ENCODE results near the gene NUDT9.
"Not testable (repeated sequence)": the region's sequence is repeated elsewhere in the genome, so short reads cannot be mapped to it uniquely, and the experiment has no call there.

The NUDT9 gene

GRCh38 chr4:87409420-87409939, 12.9 kb upstream of the NUDT9 start:
- no peak for DNase-seq (ENCODE audit: low spot score)

- no peak for DNase-seq (ENCODE audit: low spot score)
Observed at GRCh38 chr4:87410157-87410556, 12.2 kb upstream of the NUDT9 start.

GRCh38 chr4:87410679-87411078, 11.7 kb upstream of the NUDT9 start:
- DNase-seq (ENCODE audit: low spot score) = no peak

- no peak for DNase-seq (ENCODE audit: low spot score)
Observed at GRCh38 chr4:87414816-87415215, 7.6 kb upstream of the NUDT9 start.

- no peak for DNase-seq (ENCODE audit: low spot score)
Observed at GRCh38 chr4:87416965-87417364, 5.4 kb upstream of the NUDT9 start.

- DNase-seq (ENCODE audit: low spot score) = not testable (repeated sequence)
Observed at GRCh38 chr4:87418410-87418809, 4.0 kb upstream of the NUDT9 start.

- no peak for DNase-seq (ENCODE audit: low spot score)
Observed at GRCh38 chr4:87419578-87420249, 2.7 kb upstream of the NUDT9 start.

GRCh38 chr4:87420276-87420830, 2.0 kb upstream of the NUDT9 start:
- DNase-seq (ENCODE audit: low spot score) = no peak

- DNase-seq (ENCODE audit: low spot score) = peak; percentile 28
Observed at GRCh38 chr4:87423317-87424098, 1.1 kb downstream of the NUDT9 start.

GRCh38 chr4:87424099-87424543, 1.7 kb downstream of the NUDT9 start:
- not testable (repeated sequence) for DNase-seq (ENCODE audit: low spot score)

GRCh38 chr4:87425711-87426110, 3.3 kb downstream of the NUDT9 start:
- DNase-seq (ENCODE audit: low spot score) = no peak

GRCh38 chr4:87426865-87427517, 4.6 kb downstream of the NUDT9 start:
- no peak for DNase-seq (ENCODE audit: low spot score)

- no peak for DNase-seq (ENCODE audit: low spot score)
Observed at GRCh38 chr4:87427518-87427868, 5.1 kb downstream of the NUDT9 start.

- DNase-seq (ENCODE audit: low spot score) = no peak
Observed at GRCh38 chr4:87428979-87429378, 6.6 kb downstream of the NUDT9 start.

GRCh38 chr4:87430038-87430437, 7.7 kb downstream of the NUDT9 start:
- DNase-seq (ENCODE audit: low spot score) = no peak

GRCh38 chr4:87433342-87433741, 11.0 kb downstream of the NUDT9 start:
- no peak for DNase-seq (ENCODE audit: low spot score)

- no peak for DNase-seq (ENCODE audit: low spot score)
Observed at GRCh38 chr4:87442889-87443288, 20.5 kb downstream of the NUDT9 start.

GRCh38 chr4:87444741-87445140, 22.4 kb downstream of the NUDT9 start:
- DNase-seq (ENCODE audit: low spot score) = no peak

- DNase-seq (ENCODE audit: low spot score) = no peak
Observed at GRCh38 chr4:87445964-87446363, 23.6 kb downstream of the NUDT9 start.

GRCh38 chr4:87446375-87446774, 24.0 kb downstream of the NUDT9 start:
- not testable (repeated sequence) for DNase-seq (ENCODE audit: low spot score)

GRCh38 chr4:87451537-87451936, 29.2 kb downstream of the NUDT9 start:
- no peak for DNase-seq (ENCODE audit: low spot score)

GRCh38 chr4:87458913-87459312, 36.5 kb downstream of the NUDT9 start:
- DNase-seq (ENCODE audit: low spot score) = no peak

- DNase-seq (ENCODE audit: low spot score) = no peak
Observed at GRCh38 chr4:87461281-87461700, 38.9 kb downstream of the NUDT9 start.
